HG03097 (cell line): ENCODE measurements around the gene DLG4.

Source experiments
- ATAC-seq: cut with Tn5 transposase; IDR thresholded peaks from one replicate; pipeline ENCODE4 v1.9.1; 2021; ENCODE audit not compliant: unreplicated experiment, low FRiP score

DLG4 gene

DNA sequence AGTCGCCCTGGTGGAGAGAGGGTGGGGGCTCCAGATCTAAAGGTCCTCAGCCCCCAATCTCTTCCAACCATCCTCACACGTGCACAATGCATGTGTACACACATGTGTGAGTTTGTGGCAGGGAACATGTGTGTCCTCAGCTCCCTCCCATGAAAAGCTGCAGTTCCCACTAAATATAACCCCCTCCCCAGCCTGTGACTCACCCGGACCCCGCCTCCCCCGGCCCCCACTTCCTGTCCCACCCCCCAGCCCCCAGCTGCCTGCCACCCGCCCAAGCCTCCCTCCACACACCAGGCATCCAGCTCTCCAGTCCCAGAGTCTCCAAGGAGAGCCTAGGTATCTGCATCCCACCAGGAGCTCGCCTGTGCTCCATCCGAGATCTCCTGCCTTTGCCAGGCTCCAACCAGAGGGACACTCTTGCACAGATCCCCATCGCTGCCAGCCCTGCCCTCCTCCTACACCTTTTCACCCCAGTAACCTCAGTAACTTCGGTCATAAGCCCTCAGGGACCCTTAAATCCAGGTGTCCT lies 3.9 kb downstream of the DLG4 start:
- ATAC-seq: no peak

- ATAC-seq: no peak
Observed at GRCh38 chr17:7215136-7215638, 4.4 kb downstream of the DLG4 start.

GRCh38 chr17:7214300-7215135 lies 5.1 kb downstream of the DLG4 start:
- peak; percentile 71 for ATAC-seq

GRCh38 chr17:7213895-7214299 lies 5.7 kb downstream of the DLG4 start:
- peak; percentile 6 for ATAC-seq

- no peak for ATAC-seq
Observed at GRCh38 chr17:7211491-7212273, 8.0 kb downstream of the DLG4 start.

GRCh38 chr17:7208754-7209460 lies 10.7 kb downstream of the DLG4 start:
- no peak for ATAC-seq

- ATAC-seq: no peak
Observed at GRCh38 chr17:7208027-7208571, 11.5 kb downstream of the DLG4 start.

- no peak for ATAC-seq
Observed at GRCh38 chr17:7207120-7208001, 12.3 kb downstream of the DLG4 start.

GRCh38 chr17:7205561-7205960 lies 14.1 kb downstream of the DLG4 start:
- no peak for ATAC-seq

DNA sequence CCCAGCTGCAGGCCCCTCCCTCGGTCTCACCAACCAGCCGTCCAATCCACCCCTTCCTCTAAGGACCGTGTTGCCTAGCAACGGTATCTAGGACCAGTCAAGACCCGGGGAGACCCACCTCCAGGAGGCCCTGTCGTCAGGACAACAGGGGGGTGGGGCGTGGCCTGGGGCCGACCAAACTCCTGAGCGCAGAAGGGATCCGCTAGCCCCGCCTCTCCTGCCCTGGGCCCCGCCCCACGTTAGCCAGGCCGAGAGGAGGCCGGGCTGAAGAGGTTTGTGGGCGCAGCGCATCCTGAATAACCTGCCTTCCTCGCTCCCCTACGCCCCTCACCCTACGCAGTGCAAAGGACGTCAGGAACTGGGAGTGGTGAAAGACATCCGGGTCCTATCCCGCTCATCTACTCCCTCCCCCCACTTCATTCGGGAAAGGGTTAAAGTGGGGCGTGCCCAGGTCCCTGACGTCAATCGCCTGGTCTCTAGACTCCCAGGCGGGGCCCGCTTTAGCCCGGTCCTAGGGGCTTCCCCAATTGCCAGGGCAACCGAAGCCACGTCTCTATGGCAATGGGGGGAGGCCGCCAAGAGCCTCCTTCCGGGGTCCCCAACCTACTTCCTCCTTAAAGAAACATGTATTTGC lies 14.7 kb downstream of the DLG4 start:
- peak; percentile 77 for ATAC-seq

GRCh38 chr17:7204336-7204735 lies 15.3 kb downstream of the DLG4 start:
- no peak for ATAC-seq

DNA sequence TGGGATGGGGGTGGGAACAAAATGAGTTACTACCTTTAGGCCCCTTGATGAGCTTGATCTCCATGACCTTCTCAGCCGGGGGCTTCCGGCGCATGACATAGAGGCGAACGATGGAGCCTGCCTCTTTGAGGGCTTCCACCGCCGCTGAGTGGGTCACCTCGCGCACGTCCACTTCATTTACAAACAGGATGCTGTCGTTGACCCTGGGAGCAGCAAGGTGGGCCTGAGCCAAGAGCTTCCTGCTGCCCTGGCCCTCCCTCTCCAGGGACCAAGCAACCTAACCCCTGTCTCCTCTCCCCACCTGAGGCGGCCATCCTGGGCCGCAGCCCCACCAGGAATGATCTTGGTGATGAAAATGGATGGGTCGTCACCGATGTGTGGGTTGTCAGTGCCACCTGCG lies 16.2 kb downstream of the DLG4 start:
- ATAC-seq: no peak

GRCh38 chr17:7196651-7197401 lies 22.8 kb downstream of the DLG4 start:
- ATAC-seq: no peak

GRCh38 chr17:7195971-7196370 lies 23.7 kb downstream of the DLG4 start:
- no peak for ATAC-seq

GRCh38 chr17:7192271-7192937 lies 27.2 kb downstream of the DLG4 start:
- no peak for ATAC-seq

DNA sequence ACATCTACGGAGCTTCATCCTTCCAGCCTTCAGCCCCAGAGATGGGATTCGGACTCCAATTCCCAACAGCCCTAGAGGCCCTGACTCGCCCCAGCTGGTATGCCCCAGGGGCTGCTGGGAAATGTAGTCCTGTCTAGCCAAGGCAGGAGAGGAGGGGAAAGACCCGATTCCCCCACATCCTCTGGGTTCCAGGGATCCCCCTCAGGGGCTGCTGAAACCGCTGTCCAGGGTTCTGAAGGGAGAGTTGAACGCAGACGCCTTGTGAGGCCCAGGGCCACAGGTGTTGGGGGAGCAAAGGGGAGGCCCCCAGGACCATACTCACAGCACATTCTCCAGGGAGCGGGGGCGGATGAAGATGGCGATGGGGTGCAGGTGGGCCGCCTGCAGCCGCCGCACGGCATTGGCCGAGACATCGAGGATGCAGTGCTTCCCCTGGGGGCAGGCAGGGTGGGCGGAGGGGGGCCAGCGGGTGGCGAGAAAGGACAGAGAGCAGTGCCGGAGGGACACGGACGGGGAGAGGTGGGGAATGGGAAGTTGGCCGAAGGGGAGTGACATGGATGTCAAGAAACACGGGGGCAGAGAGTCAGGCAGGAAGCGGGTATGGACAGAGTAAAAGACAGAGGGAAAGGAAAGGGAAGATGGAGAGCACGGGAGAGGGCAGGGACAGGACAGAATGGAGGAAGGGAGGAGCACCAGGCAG lies 27.9 kb downstream of the DLG4 start:
- ATAC-seq: no peak

DNA sequence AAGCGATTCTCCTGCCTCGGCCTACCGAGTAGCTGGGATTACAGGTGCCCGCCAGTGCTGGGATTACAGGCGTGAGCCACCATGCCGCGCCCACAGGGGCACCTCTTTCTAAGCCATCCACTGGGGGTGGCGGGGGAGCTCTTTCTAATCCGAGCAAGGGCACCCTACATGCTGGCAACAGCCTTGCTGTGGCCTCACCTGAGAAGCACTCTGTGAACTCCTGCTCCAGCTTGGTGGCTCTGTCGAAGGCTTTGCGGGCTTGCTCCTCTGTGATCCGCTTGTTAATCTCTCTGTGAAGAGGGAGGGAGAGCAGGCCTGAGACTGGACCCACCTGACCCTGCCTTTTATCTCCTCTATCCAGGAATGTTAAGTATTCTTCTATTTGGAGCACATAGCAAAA lies 28.6 kb downstream of the DLG4 start:
- no peak for ATAC-seq
